Panc1 (cell line): ENCODE data around the gene MSMB.

ENCODE experiments used
- POLR2AphosphoS5 ChIP-seq: IDR thresholded peaks from 2 replicates; pipeline ENCODE4 v1.6.1; 2012; ENCODE audit warnings: mild to moderate bottlenecking, low read depth, low read length, moderate library complexity
- TF ChIP-seq, protein P1 (sequence below): fragments of 450-650 bp; IDR thresholded peaks from 2 replicates; pipeline ENCODE4 v1.5.1; 2017; ENCODE audit warnings: mild to moderate bottlenecking

DNA sequence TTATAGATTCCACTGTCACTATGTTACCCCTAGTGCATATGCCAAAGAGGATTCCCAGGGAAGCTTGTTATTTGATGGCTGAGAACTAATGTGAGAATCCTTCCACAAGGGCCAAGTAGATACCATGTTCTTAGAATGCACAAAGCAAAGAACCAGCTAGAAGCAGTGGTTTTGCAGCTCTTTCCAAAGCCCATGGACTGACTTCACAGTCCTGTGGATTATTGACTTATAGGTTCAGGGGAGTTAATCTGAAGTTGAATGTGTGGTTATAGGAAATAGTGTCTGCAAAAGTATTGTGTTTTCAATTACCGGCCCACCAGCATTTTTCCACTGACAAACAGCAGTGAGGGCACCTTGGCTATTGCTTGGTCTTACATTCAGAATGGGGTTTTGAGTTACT lies 45.5 kb downstream of the MSMB start:
- TF ChIP-seq, protein P1, sequence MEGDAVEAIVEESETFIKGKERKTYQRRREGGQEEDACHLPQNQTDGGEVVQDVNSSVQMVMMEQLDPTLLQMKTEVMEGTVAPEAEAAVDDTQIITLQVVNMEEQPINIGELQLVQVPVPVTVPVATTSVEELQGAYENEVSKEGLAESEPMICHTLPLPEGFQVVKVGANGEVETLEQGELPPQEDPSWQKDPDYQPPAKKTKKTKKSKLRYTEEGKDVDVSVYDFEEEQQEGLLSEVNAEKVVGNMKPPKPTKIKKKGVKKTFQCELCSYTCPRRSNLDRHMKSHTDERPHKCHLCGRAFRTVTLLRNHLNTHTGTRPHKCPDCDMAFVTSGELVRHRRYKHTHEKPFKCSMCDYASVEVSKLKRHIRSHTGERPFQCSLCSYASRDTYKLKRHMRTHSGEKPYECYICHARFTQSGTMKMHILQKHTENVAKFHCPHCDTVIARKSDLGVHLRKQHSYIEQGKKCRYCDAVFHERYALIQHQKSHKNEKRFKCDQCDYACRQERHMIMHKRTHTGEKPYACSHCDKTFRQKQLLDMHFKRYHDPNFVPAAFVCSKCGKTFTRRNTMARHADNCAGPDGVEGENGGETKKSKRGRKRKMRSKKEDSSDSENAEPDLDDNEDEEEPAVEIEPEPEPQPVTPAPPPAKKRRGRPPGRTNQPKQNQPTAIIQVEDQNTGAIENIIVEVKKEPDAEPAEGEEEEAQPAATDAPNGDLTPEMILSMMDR = no peak
- no peak for TF ChIP-seq POLR2AphosphoS5
